Loucy (cell line): ENCODE results near the gene DNM3.

Experiments used
- CTCF ChIP-seq: fragments of 200-600 bp; sonication (generic); conservative IDR thresholded peaks from 2 replicates; pipeline ENCODE4 v1.5.1; 2014; ENCODE audit warnings: mild to moderate bottlenecking, antibody characterized with exemption, low read length
- EZH2phosphoT487 ChIP-seq: fragments of 200-600 bp; IDR thresholded peaks from 2 replicates; pipeline ENCODE4 v1.6.1; 2018; ENCODE audit warnings: antibody characterized with exemption, mild to moderate bottlenecking, moderate library complexity, borderline replicate concordance

GRCh38 chr1:171835891-171836290, 5.4 kb upstream of the DNM3 start:
- TF ChIP-seq CTCF (no peak), EZH2phosphoT487 (no peak)
